ENCODE measurements around the gene IQSEC3. TPM values are rescaled to one million over a fixed set of nuclear protein-coding genes. Genes with fewer than 3 reads are reported as not detected.
A peak's percentile ranks its signal among the peaks of the same experiment; 100 is the strongest.
"Not testable (repeated sequence)": the region's sequence is repeated elsewhere in the genome, so short reads cannot be mapped to it uniquely, and the experiment has no call there.

Gene IQSEC3
- total RNA-seq, 1 experiment from 2014 or later: not detected

DNA sequence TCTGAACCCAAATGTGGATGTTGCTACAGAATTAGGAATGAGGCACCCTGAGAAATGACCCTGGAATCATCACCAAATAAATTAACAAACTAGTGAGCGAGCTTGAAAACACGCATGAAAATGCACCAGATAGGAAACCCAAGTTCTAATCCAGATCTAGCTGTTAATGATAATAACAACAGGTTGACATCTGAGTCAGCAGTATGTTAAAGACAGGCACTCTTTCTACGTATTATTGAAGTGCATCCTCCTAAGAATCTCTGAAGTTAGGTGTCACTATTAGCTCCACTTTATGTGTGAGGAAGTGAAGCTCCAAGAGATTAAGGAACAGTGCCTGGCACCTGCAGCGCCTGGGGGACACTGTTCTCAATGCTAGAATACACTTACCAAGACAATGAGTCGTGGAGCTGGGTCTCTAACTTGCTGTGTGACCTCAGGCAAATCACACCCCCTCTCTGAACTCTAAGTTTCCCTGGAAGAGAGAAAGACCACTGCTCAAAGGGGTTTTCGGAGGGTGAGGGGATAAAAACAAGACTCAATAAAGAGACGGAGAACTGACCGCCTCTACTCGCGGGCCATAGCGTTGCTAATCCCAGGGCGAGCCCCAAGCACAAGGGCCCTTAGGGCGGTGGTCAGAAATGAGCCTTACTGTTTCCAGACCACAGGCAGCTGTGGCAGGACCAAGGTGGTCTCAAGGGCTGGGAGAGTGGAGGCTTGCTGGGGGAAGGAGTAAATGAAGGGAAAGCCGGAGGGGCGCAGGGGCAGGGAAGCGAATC lies 145.3 kb downstream of the IQSEC3 start:
- no peak for DNase-seq (ENCODE audit: low read depth)
- in situ Hi-C loops (cut with HindIII; ENCODE audit: low pct_unique_long_range_greater_than_20kb, low sequenced_read_pairs): no loop called here

- in situ Hi-C loops (cut with HindIII; ENCODE audit: low pct_unique_long_range_greater_than_20kb, low sequenced_read_pairs): no loop called here
These were observed 145.8 kb downstream of the IQSEC3 start for GRCh38 chr12:212415-212714.

DNA sequence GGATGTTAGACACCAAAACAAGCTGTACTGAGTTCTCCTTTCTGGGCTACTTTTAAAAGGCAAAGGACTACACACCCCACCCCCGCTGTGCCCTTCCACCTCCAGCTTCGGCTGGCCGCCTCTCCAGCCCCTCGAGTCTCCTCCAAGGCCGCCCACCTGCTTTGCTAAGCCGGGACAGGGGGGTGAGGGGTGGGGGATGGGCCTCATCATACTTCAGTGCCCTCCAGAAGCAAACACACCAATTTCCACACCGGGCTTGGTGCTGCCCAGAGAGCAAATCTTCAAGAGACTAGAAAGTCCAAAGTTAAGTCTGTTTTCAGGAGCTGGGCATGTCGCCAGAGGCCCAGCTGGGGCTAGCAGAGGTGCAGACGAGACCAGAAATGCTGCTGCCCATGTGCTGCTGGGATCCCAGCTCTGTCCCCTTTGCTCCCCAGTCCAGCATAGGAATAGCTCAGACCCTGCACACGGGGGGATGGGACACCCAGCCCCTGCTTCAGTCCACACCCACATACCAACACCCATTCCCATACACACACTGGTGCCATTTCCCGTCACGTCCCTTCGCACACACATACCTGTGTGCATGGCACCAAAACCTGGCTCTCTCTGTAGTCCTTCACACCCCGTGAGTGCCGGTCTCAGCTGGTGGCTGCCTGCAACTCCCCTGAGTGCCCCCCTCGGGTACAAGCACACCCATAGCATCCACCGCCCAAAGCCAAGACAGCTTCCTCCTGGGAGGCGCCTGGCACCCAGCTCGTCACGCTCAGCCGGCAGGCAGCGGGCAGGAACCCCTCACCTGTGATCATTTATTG lies 146.4 kb downstream of the IQSEC3 start:
- in situ Hi-C loops (cut with HindIII; ENCODE audit: low pct_unique_long_range_greater_than_20kb, low sequenced_read_pairs): no loop called here
- no peak for DNase-seq (ENCODE audit: low read depth)

More at GRCh38 chr12:212415-212714, 145.8 kb downstream of the IQSEC3 start:
- DNase-seq (ENCODE audit: low read depth): no peak

- in situ Hi-C loops (cut with HindIII; ENCODE audit: low pct_unique_long_range_greater_than_20kb, low sequenced_read_pairs): no loop called here
- DNase-seq (ENCODE audit: low read depth): no peak
These were observed 147.0 kb downstream of the IQSEC3 start for GRCh38 chr12:213527-213932.

DNA sequence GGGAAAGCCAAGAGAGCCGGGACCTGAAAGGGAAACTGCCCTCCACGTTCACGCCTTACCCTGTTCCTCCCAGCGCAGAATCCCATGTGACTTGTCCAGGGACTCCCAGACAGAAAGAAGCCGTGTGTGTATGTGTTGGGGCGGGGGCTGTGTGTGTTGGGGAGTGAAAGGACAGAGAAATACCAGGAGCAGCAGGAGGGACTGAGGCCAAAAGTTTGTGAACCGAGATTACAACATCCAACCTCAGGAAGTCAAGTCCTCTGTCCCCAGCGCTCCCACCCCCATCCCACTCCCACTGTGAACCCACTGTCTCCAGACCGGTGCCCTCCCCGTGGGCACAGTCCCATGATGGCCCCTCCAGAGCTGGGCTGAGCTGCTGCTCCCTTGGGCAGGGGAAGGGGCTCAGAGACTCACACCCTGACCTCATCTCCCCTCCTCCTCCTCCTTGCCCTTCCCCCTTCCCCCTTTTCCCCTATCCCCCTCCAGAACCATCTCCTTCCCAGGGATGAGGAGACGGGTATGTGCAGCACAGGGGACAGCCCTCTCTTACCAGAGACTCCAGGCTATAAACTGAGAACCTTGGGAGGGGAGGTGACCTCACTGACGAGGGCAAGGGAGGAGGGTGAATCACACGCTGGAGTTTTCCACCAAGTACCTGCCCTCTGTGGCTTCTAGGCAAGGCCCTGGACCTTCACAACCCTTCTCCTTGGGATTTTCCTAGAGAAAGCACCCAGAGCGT lies 147.6 kb downstream of the IQSEC3 start, which contains the start of gene SLC6A12:
Gene SLC6A12 (minus strand): TSS at position 155 of the 739 bp plus-strand sequence. CDS start 4,171 bp downstream, outside the sequence.
- in situ Hi-C loops (cut with HindIII; ENCODE audit: low pct_unique_long_range_greater_than_20kb, low sequenced_read_pairs): no loop called here
- no peak for DNase-seq (ENCODE audit: low read depth)

DNA sequence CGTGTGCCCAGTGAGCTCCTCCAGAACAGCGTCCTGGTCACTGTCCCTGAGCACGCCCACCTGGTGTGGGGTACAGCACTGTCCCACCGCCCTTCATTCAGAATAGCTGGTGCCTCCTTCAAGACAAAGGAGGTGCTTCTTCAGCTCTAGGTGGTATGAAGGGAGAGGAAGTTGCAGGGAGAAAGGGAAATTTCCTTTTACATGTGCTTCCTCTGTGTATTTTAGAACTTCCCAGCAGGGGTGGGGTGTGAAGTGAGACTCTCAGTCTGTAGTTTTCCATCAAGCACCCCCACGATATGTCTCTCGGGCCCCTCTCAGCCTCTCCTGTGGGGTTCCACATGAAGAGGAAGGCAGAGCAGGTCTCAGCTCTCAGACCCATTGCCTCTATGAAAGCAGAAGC lies 148.5 kb downstream of the IQSEC3 start:
- no peak for DNase-seq (ENCODE audit: low read depth)
- in situ Hi-C loops (cut with HindIII; ENCODE audit: low pct_unique_long_range_greater_than_20kb, low sequenced_read_pairs): no loop called here

- DNase-seq (ENCODE audit: low read depth); in situ Hi-C loops (cut with HindIII; ENCODE audit: low pct_unique_long_range_greater_than_20kb, low sequenced_read_pairs): not testable (repeated sequence)
These were observed 150.5 kb downstream of the IQSEC3 start for GRCh38 chr12:217029-217428.

DNA sequence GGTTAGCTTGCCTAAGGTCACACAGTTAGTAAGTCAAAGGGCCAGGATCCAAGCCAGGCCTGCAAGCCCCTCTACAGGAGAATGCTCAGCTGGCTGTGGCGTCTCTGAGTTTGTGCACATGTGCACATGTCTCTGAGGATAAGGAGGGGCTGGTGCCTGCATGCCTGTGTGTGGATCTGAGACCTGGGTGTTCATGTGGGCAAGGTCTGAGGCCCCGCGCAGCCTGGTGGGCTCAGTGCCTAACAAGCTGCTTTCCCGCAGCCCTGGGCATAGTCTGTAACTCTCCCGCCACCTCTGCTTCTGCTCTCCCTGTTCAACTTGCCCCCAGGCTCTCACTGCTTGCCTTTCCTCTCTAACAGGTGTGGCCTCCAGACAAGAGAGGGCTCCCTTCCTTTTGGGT lies 151.7 kb downstream of the IQSEC3 start:
- in situ Hi-C loops (cut with HindIII; ENCODE audit: low pct_unique_long_range_greater_than_20kb, low sequenced_read_pairs): no loop called here
- no peak for DNase-seq (ENCODE audit: low read depth)

GRCh38 chr12:218728-219590 lies 152.4 kb downstream of the IQSEC3 start:
- in situ Hi-C loops (cut with HindIII; ENCODE audit: low pct_unique_long_range_greater_than_20kb, low sequenced_read_pairs): no loop called here
- no peak for DNase-seq (ENCODE audit: low read depth)

DNA sequence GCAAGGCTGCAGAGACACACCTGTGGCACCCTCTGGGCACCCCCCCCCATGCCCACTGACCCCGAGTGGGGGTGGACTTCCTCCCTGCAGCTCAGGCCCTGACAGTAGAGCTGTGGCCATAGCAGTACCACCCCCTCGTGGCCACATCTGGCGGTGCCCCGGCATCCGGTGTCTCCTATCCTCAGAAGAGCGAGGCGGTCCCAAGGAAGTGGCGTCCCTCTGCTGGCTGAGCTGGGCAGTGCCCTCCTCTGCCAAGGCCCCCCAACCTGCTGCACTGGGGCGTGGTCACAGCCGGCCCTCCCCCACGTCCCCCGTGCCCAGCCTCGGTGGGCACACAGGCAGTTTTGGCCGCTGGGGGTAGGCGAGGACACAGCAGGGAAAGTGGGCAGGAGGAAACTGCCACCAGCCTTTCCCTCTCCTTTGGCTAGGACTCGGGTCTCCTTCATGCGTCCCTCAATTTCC lies 153.4 kb downstream of the IQSEC3 start:
- in situ Hi-C loops (cut with HindIII; ENCODE audit: low pct_unique_long_range_greater_than_20kb, low sequenced_read_pairs): no loop called here
- DNase-seq (ENCODE audit: low read depth): peak; percentile 23

DNA sequence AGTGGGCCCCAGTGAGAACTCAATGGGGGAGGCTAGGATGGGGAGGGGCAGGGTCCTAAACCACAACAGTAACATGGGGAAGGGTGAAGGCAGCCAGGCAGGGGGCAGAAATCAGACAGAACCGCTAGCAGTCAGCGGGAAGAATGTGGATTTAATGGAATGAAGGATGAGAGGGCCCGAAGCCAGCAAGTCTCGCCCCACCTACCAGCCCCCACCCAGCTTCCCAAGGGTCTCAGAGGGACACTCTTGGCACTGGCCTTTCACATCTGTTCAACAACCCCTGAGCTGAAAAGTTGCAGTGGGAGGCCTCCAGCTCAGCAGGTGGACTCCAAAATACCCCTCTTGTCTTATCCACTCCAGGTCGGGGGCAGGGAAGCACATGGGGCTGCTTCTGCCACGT lies 153.9 kb downstream of the IQSEC3 start:
- in situ Hi-C loops (cut with HindIII; ENCODE audit: low pct_unique_long_range_greater_than_20kb, low sequenced_read_pairs): no loop called here
- no peak for DNase-seq (ENCODE audit: low read depth)

GRCh38 chr12:220946-221550 lies 154.5 kb downstream of the IQSEC3 start:
- in situ Hi-C loops (cut with HindIII; ENCODE audit: low pct_unique_long_range_greater_than_20kb, low sequenced_read_pairs): no loop called here
- DNase-seq (ENCODE audit: low read depth): no peak

DNA sequence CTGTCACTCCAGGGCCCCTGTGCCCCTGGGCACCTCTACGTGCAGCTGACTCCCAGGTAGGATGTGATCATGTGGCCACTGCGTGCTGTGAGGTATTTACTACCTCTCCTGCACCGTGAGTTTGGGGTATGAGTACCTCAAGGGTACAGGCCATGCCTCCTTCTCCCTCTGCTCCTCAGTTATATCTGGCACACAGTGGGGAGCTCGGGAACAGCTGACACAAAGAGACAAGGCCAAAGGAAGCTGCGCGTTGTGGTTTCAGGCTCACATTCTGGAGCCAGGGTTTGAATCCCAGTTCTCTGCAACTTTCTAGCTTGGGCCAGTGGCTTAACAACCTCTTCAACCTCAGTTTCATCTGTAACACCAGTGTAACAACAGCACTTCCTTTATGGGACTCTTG lies 155.2 kb downstream of the IQSEC3 start:
- in situ Hi-C loops (cut with HindIII; ENCODE audit: low pct_unique_long_range_greater_than_20kb, low sequenced_read_pairs): no loop called here
- no peak for DNase-seq (ENCODE audit: low read depth)

DNA sequence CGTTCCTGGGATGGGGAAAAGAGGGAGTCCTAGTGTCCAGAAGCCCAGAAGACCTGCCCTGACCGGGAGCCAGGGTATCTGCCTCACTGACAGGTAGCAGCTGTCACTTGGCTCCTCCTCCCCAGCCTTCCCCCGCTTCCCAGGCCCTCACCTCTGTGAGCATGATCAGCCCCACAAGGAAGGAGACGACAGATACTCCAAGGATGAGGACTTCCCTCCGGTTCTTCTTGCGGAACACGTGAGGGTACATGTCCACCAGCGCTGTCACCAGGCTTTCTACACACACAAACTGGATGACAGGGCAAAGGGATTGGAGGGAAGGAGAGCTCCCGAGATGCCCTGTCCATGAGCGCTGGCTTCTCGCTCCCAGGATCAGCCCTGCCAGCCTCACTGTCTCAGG lies 157.3 kb downstream of the IQSEC3 start:
- in situ Hi-C loops (cut with HindIII; ENCODE audit: low pct_unique_long_range_greater_than_20kb, low sequenced_read_pairs): no loop called here
- DNase-seq (ENCODE audit: low read depth): no peak

- in situ Hi-C loops (cut with HindIII; ENCODE audit: low pct_unique_long_range_greater_than_20kb, low sequenced_read_pairs): no loop called here
- no peak for DNase-seq (ENCODE audit: low read depth)
These were observed 157.8 kb downstream of the IQSEC3 start for GRCh38 chr12:224330-224729.

DNA sequence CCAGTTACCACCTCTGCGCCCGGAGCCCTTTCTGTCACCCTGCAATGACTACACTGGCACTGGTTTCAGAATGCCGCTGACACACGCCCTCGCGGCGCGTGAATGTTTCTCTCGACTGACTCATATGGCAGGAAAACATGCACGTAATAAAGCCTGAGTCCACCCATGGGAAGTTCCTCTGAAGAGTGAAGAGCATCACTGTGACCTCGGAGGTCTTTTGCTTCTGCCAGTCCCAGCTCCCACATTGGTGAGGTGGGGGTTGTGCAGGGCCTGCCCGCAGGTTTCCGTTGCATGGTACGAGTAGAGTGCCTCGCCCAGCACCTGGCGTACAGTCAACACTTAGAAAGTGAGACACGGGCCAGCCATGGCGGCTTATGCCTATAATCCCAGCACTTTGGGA lies 158.4 kb downstream of the IQSEC3 start:
- in situ Hi-C loops (cut with HindIII; ENCODE audit: low pct_unique_long_range_greater_than_20kb, low sequenced_read_pairs): no loop called here
- DNase-seq (ENCODE audit: low read depth): no peak

- in situ Hi-C loops (cut with HindIII; ENCODE audit: low pct_unique_long_range_greater_than_20kb, low sequenced_read_pairs): no loop called here
- DNase-seq (ENCODE audit: low read depth): no peak
These were observed 159.8 kb downstream of the IQSEC3 start for GRCh38 chr12:226401-226800.

Measured in Caki2 (cell line).